GM12892 (cell line): ENCODE results near the gene PIK3AP1.

Source experiments
- DNase-seq: peaks from one replicate; pipeline ENCODE4 v3.0.0; 2011; ENCODE audit not compliant: insufficient read length
- FAIRE-seq: peaks from 2 replicates; lab custom pipeline; 2011; peaks lifted over from hg19 to GRCh38; lab: Jason Lieb, UNC
- POLR2A ChIP-seq: IDR thresholded peaks from 2 replicates; pipeline ENCODE4 v1.6.1; 2011; ENCODE audit warnings: low read depth, low read length, control low read depth
- POLR2AphosphoS5 ChIP-seq: IDR thresholded peaks from 2 replicates; pipeline ENCODE4 v1.6.1; 2011; ENCODE audit warnings: low read depth, low read length, control low read depth
- TAF1 ChIP-seq: IDR thresholded peaks from 2 replicates; pipeline ENCODE4 v1.6.1; 2011; ENCODE audit warnings: low read depth, mild to moderate bottlenecking, control low read depth, low read length, borderline replicate concordance

The PIK3AP1 gene

DNA sequence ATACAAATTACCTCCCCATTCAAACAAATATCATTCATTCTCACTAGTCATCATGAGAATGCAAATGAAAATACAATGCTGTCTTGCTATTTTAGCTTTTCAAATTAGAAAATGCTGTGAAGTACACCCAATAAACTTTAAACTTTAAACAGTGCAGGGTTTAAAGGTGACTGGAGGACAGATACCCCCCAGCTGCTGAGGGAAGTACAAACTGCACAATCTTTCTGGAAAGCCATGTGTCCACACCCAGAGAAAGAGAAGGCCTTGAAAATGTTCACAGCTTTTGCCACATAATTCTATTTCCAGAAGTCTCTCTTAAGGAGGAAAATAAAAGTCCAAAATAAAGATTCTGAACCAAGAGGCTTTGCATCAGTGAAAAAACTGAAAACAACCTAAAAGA is 56.5 kb downstream of the PIK3AP1 start:
- TF ChIP-seq POLR2AphosphoS5 = no peak
- TF ChIP-seq TAF1 = no peak
- TF ChIP-seq POLR2A = no peak
- no peak for FAIRE-seq
- DNase-seq = no peak

DNA sequence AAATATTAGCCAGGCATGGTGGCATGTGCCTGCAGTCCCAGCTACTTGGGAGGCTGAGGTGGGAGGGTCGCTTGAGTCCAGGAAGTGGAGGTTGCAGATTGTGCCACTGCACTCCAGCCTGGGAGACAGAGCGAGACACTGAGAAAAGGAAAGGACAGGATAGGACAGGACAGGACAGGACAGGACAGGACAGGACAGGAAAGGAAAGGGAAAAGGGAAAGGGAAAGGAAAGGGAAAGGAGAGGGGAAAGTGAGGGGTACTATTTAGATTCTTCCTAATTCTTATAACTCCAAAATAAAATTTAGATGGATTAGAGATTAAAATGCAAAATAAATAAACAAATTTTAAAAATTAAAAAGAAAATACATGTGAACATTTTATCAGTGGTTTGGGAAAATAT is 58.7 kb downstream of the PIK3AP1 start:
- DNase-seq = no peak
- TF ChIP-seq POLR2AphosphoS5 (no peak), POLR2A (no peak), TAF1 (no peak)
- FAIRE-seq = no peak

DNA sequence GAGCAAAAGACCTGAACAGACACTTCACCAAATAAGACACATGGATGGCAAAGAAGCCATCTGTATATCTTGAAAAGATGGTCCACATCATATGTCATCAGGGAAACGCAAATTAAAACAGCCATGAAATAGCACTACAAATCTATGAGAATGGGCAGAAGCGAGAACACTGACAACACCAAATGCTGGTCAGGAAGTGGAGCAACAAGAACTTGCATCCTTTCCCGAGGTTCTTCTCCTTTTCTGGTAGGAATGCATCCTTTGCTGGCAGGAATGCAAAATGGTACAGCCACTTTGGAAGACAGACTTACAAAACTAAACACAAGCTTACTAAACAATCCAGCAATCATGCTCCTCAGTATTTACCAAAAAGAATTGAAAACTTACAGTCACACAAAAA is 60.0 kb downstream of the PIK3AP1 start:
- DNase-seq (no peak), FAIRE-seq (no peak)
- TF ChIP-seq POLR2A (no peak), POLR2AphosphoS5 (no peak), TAF1 (no peak)

DNA sequence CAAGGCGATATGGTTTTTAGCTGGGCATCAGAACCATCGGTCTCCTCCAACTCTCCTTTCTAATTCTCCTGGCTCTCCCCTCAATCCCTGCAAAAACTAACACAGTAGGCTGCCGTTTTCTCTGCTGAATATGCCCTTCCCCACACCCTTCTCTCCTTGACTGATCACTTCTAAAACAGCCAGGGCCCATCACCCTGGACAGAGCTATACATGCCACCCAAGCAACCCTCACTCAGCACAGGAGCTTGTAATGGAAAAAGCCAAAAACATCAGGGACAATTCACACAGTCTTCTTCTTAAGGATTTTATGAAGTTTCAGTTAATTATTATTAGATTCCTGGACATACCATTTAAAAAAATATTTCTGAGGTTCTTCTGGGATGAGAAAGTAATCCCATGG is 61.5 kb downstream of the PIK3AP1 start:
- no peak for DNase-seq
- peak; percentile 30 for FAIRE-seq
- TF ChIP-seq TAF1 = no peak
- no peak for TF ChIP-seq POLR2AphosphoS5
- TF ChIP-seq POLR2A = no peak

DNA sequence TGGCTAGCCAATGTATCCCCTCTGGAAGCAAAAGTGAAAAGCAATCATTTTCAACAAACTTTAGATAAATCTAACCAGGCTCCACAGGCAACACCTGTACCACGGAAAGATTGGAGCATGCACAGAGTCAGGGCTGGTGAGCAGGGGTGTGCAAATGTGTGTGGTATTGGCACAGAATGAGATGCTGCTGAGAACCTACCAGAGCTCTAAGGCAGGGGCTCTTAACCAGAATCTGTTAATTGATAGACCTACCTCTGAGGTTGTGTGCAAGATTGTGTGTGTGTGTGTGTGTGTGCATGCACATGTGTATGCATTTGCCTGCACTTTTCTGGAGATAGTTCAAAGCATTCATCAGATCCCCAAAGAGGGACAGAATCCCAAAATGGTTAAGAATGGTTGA is 62.9 kb downstream of the PIK3AP1 start:
- TF ChIP-seq POLR2AphosphoS5 = no peak
- DNase-seq (no peak), FAIRE-seq (no peak)

DNA sequence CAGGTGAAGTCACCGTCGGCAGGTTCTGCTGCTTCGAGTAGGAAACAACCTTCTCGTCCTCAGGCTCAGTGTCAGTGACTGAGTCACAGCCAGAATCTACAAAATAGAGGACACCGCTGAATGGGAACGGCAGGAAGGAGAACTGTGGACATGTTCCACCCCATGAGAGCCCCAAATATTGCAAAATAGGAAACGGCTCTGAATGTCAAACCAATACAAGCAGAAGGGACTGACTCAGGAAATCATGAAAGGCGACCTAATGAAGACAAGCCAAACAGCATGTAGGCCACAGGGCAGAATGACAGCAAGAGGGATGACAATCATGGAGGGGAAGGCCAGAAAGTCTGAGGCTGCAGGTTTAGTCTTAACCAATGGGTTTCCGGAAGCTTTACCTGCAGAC is 63.5 kb downstream of the PIK3AP1 start:
- FAIRE-seq (no peak), DNase-seq (no peak)
- no peak for TF ChIP-seq TAF1
- TF ChIP-seq POLR2AphosphoS5 = no peak
- no peak for TF ChIP-seq POLR2A

DNA sequence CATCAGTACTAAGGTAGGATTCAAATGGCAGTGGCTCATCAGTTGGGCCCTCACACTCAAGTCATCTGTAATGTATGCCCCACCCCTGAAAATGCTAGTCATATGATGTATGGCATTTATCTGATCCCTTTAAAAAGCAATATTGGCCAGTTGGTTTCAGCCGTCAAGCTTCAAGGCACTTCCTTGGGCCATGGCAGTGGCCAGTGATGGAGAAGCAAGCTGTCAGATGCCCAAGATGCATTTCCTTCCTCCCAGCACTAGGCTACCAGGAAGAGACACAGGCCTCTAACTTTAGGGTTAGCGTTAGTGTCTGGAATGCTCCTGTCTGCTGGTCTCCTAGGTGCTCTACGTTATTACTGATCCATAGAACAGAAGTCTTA is 64.1 kb downstream of the PIK3AP1 start:
- TF ChIP-seq TAF1 (no peak), POLR2AphosphoS5 (no peak), POLR2A (no peak)
- FAIRE-seq = no peak
- no peak for DNase-seq

DNA sequence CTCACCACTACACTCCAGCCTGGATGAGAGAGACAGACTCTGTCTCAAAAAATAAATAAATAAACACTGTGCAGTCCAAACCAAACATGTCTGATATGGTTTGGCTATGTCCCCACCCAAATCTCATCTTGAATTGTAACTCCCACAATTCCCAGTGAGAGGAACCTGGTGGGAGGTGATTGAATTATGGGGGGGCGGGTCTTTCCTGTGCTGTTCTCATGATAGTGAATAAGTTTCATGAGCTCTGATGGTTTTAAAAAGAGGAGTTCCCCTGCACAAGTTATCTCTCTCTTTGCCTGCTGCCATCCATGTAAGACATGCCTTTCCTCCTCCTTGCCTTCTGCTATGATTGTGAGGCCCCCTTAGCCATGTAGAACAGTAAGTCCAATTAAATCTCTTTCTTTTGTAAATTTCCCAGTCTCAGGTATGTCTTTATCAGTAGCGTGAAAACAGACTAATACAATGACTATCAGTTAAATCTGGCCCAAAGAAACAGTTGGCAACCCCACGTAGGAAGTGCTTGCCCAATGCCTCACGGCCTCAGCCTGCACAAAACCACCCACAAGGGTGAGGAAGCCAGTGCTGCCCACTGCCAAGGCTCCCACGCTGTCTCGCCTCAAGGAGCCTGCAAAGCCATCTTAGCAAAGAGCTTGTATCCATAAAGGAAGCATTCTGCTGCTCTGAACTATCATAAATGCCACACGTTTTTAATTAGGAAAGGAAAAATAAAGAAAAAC is 64.7 kb downstream of the PIK3AP1 start:
- FAIRE-seq (no peak), DNase-seq (no peak)
- no peak for TF ChIP-seq POLR2A
- no peak for TF ChIP-seq POLR2AphosphoS5
- TF ChIP-seq TAF1 = no peak

DNA sequence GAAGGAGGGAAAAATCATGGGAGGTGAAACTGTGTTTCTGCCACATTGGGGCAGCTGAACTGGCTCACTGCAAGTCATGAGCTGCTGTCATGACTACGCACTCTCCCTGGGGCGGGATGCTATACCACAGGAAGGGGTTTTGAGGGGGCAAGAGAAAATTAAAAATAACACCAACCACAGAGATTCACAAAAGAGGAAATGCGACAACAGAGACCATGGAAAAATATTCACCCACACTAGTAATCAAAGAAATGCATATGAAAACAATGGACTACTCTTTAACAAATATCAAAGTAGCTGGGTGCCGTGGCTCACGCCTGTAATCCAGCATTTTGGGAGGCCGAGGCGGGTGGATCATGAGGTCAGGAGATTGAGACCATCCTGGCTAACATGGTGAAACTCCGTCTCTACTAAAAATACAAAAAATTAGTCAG is 68.3 kb downstream of the PIK3AP1 start:
- TF ChIP-seq POLR2A (no peak), TAF1 (no peak), POLR2AphosphoS5 (no peak)
- FAIRE-seq = peak; percentile 85
- peak; percentile 31 for DNase-seq

DNA sequence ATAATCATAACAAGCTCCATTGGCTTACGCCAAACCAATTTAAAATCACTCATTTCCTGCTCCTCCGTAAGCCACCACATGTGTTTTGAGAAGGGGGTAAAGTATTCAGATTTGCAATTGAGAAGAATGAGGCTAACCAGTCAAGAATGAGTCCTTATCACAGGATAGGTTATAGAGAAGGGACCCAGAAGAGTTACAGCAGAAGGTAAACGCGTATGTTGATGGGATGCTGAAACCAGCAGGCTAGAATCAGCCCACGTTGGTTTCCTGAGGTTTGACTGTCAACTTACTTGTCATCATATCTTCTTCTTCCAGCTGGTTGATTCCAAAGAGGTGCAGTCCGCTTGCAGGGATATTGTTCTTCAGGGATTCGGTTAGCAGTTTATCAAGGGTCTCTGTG is 69.4 kb downstream of the PIK3AP1 start:
- DNase-seq = no peak

DNA sequence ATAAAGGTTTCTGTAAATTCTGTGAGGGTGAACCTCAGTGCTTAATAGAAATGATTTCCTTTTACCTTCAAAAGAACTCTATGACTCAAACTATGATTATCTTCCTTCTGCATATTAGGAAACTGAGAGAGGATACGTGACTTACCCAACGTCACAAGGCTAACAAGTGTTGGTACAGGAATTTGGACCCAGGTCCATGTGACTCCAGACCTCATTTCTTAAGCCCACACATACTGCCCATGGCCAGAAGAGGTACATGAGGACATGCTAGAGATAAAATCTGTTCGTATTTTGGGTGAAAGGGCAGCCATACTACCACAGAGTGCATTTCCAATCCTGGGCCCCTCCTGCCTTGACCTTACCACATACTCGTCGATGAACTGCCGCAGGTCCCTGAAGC is 72.0 kb downstream of the PIK3AP1 start:
- TF ChIP-seq TAF1 (no peak), POLR2A (no peak), POLR2AphosphoS5 (no peak)
- DNase-seq (no peak), FAIRE-seq (peak; percentile 74)

More for the DNA sequence above, 69.4 kb downstream of the PIK3AP1 start:
- TF ChIP-seq TAF1 (no peak), POLR2A (no peak), POLR2AphosphoS5 (no peak)
- FAIRE-seq = peak; percentile 48

DNA sequence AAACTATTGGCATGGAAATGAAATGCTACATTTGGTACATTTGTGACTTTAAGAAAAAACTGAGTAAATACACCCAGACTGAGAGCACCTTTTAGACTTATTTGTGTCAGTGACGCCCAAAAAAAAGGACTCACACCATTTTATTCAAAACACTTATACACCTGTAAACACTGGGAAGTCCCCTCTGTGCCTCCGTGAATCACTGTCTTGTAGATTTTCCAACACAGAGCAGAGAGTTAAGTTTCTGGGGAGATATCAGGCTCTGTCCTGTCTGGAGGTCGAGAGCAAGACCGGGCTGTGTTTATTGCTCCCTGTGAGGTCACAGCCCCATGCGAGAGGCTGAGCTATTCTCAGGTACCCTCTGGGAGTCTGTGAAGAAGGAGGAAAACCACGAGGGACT is 72.8 kb downstream of the PIK3AP1 start:
- DNase-seq = no peak
- TF ChIP-seq TAF1 (no peak), POLR2A (no peak), POLR2AphosphoS5 (no peak)
- FAIRE-seq = no peak

DNA sequence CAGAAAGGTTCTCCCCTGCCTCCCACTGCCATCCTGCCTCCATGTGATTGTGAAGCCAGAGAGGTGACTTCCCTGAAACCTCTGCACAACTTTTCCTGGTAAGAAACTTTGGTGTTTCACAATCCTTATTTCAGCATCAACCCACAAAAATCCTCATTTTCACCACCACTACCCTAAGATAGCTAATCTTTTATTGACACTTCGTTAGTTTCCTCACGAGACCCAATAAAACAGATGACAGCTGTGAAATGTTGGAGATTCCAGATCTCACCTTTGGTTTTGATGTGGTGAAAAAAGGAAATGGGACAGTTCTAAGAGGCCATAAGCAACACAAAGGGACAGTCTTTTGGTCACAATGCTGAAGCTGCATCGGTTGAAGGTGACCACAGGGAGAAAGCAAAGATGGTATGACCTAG is 73.6 kb downstream of the PIK3AP1 start:
- TF ChIP-seq POLR2AphosphoS5 (no peak), POLR2A (no peak), TAF1 (no peak)
- DNase-seq (no peak), FAIRE-seq (peak; percentile 38)
